GM18505 (cell line): ENCODE data around the gene LIPC.

Source experiments
- ATAC-seq: cut with Tn5 transposase; IDR thresholded peaks from one replicate; pipeline ENCODE4 v1.9.1; 2021; ENCODE audit not compliant: unreplicated experiment
- POLR2A ChIP-seq: IDR thresholded peaks from 4 replicates; pipeline ENCODE4 v1.6.1; 2011; ENCODE audit warnings: borderline replicate concordance; ENCODE audit not compliant: insufficient read depth, insufficient read length; ENCODE audit errors: extremely low read depth

Gene LIPC

GRCh38 chr15:58446521-58446920 is 14.7 kb downstream of the LIPC start:
- no peak for ATAC-seq

GRCh38 chr15:58447271-58448010 is 15.7 kb downstream of the LIPC start:
- no peak for ATAC-seq
- TF ChIP-seq POLR2A: no peak

More at GRCh38 chr15:58446521-58446920, 14.7 kb downstream of the LIPC start:
- no peak for TF ChIP-seq POLR2A

- no peak for ATAC-seq
- no peak for TF ChIP-seq POLR2A
These were observed 16.5 kb downstream of the LIPC start for GRCh38 chr15:58448331-58448730.

- no peak for TF ChIP-seq POLR2A
- no peak for ATAC-seq
These were observed 17.1 kb downstream of the LIPC start for GRCh38 chr15:58448906-58449305.

- TF ChIP-seq POLR2A: no peak
- no peak for ATAC-seq
These were observed 20.0 kb downstream of the LIPC start for GRCh38 chr15:58451826-58452225.

DNA sequence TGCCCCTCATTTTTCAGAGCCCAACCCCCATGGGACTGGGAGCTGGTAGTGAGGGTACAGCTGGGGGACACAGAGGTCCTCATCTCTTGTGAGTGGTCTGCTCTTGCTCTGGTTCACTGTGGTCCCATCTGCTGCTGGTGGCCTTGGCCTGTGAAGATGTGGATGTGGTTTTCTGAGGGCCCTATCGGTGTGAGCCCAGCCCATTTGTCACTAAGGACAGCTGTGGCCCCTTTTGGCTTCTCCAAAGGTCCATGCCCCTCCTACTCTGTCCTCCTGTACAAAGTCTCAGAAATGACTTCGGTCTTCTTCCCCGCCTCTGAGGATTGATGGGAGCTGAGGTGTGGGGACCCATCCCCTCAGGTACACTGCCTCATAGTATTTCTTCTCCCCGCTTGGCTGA is 21.0 kb downstream of the LIPC start:
- no peak for ATAC-seq
- no peak for TF ChIP-seq POLR2A

DNA sequence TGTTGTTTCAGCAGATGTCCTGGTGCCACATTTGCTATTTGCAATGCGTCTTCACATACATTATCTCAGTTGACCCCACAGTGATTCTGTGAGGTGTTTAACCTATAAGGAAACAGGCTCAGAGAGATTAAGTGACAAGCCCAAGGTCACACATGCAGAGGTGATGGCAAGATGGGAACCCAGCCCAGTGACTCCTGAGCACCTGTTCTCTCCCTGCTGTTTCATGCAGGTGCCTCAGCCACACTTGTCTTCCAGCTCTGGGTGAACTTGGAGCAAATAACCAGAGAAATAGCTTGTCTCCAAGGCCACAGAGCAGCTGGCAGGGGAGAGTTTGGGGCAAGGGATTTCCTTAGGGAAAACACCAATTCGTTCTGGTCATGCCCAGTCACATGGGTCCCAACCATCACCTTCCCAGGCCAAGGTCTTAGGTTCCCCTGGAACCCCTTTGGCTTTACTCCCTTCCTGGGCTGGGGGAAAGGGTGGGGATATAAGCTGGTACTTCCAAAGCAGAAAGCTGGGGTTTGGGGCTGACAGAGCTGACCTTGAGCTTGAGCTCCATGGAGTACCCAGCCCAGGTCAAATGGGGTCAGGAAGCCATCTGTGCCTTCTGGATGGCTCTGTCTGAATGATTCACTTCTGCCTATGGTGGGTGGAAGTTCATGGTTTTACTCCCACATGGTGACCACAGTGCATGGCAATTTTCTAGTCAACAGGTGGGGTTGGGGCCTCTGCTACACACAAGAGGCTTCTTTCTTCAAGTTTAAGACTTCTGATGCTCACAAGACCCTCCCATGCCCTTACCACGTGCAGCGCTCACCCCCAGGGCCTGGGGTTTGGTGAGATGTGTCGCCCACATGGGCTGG is 22.4 kb downstream of the LIPC start:
- no peak for ATAC-seq
- TF ChIP-seq POLR2A: no peak

DNA sequence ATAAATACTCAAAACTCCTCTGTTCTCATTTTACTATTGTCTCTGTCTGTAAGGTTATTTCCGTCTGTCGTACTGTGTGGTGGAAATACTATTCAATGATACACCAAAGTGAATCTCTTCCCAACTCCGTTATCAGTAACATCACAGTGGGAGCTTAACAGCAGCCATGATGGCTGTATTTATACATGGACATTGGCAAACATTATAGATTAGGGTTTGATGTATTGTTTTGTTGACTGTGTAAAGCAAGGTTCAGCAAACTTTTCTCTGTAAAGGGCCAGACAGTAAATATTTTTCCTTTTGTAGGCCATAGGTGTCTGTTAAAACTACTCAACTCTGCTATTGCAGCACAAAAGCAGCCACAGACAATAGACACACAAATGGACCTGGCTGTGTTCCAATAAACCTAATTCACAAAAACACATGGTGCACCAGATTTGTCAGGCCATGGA is 23.2 kb downstream of the LIPC start:
- ATAC-seq: no peak
- no peak for TF ChIP-seq POLR2A

DNA sequence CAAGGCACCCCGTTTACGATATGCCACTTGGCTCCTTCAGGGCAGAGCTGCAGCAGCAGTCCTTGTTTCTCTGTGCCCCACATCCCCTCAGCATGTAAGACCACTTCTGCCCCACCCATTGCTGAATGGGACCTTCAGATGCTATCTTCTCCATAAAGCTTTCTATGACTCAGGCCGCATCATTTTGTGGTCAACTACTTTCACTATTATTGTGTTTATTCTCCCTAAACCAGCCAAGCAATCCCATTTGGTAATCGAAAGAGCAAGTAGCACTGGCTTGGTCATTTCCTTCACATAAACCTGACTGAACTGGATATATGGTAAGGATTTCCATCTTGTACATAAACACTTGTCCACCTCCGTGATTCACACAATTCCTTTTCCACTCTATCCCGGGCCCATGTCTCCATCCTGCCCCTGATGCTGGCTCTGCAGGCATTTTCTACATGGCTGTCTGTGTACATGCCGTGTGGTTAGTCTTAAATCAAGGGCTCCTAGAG is 25.7 kb downstream of the LIPC start:
- ATAC-seq: no peak
- TF ChIP-seq POLR2A: no peak

GRCh38 chr15:58458076-58458475 is 26.3 kb downstream of the LIPC start:
- TF ChIP-seq POLR2A: no peak
- ATAC-seq: no peak

DNA sequence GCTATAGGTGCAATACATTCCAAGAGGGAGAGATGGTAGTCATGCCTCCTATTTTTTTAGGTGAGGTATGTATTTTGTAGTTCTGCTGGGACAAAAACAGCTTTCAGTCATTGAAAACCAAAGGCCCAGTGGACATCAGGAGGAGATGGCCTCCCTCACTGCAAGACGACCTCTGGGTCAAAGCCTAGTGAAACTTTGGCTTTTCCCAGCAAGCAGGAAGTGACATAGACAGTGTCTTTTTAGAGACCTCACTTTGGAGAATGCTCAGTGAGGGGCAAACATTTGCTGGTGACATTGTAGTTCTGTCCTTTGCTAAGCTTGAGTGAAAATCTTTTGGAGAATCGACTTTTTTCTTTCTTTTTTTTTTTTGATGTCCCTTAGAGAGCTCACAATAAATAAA is 27.3 kb downstream of the LIPC start:
- TF ChIP-seq POLR2A: no peak
- ATAC-seq: no peak

DNA sequence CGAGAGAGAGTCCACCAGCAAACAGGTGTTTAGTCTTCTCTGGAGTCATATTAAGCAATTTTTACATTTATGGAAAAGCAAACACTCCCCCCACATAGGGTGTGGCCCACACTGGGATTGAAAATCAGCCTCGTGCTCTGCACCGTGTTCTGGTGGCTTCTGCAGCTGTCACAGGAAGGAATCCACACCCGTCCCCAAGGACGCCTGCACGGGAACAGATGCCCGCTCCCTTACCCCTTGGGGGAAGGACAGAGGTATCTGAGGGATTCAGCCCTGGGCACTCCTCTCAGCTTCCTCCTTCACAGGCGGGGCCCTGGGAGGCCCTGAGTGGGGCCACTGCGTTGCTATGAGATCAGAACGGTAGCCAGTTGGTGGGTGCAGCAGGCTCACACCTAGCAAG is 27.8 kb downstream of the LIPC start:
- TF ChIP-seq POLR2A: no peak
- no peak for ATAC-seq

DNA sequence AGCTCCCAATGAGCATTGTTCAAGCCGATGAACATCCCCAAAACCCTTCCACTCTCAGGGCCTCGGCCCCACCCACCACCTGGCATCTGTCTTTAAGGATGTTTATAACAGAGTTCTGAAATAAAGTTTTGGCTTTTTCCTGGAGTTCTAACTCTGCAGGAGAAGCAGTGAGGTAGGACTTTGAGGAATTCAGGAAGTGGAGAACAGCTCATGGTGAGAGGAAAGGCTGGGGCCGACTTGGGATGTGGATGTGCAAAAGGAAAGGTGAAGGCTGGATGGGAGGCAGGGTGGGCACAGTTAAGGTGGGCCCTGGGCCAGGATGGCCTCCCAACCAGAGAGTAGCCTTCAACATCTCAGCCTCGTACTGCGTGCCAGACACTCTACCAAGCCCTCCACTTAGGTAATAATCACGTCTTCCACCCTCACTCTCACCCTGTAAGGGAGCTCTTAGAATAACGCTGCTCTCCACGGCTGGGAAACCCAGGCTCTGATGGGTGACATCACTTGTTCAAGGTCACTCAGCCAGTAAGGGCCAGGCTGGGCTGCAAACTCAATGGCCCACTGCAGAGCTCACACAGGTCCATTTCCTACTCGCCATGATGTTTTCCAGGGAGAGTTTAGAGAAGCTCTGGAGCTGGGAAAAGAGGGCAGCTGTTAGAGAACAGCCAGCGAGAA is 28.5 kb downstream of the LIPC start:
- TF ChIP-seq POLR2A: no peak
- no peak for ATAC-seq
